ENCODE results near the gene B3GNT3.

DNA sequence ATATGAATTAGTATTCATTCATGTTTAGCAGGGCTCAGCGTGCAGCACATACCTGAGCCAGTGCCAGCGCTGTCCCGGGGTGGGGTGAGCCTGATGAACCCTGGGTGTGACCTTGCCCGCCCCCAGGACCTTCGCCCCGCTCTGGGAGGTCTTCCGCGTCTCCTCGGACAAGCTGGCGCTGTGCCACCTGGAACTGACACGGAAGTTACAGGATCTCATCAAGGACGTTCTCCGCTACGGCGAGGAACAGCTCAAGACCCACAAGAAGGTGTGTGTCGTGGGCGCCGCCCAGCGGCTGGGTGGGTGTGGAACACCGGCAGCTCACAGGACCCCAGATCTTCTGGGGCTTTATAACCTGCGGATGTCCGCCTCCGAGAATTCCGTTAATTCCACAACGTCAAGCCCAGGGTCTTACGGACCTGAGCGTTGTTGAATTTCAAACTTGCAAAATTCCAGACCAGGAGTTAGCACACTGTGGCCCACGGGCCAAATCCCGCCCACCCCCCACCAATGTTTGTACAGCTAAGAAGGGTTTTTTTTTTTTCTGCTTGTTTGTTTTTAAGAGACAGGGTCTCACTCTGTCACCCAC, 28.3 kb upstream of the B3GNT3 start:
- TF ChIP-seq, protein P1, sequence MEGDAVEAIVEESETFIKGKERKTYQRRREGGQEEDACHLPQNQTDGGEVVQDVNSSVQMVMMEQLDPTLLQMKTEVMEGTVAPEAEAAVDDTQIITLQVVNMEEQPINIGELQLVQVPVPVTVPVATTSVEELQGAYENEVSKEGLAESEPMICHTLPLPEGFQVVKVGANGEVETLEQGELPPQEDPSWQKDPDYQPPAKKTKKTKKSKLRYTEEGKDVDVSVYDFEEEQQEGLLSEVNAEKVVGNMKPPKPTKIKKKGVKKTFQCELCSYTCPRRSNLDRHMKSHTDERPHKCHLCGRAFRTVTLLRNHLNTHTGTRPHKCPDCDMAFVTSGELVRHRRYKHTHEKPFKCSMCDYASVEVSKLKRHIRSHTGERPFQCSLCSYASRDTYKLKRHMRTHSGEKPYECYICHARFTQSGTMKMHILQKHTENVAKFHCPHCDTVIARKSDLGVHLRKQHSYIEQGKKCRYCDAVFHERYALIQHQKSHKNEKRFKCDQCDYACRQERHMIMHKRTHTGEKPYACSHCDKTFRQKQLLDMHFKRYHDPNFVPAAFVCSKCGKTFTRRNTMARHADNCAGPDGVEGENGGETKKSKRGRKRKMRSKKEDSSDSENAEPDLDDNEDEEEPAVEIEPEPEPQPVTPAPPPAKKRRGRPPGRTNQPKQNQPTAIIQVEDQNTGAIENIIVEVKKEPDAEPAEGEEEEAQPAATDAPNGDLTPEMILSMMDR (conservative IDR thresholded peaks at IDR 0.05; ENCODE audit: low read length) = no peak
- TF ChIP-seq EZH2phosphoT487 (IDR thresholded peaks at IDR 0.05; ENCODE audit: borderline replicate concordance) = no peak
